Breast epithelium (tissue), 4 donors: ENCODE data around the gene SMIM33. TPM values are rescaled to one million over a fixed set of nuclear protein-coding genes. Genes with fewer than 3 reads are reported as not detected.
"Not testable (repeated sequence)": the region's sequence is repeated elsewhere in the genome, so short reads cannot be mapped to it uniquely, and the experiment has no call there.

Source experiments
- DNase-seq, 2 donors: peaks; one replicate each; pipeline ENCODE4 v3.0.0-alpha.2; 2019; ENCODE audit warnings: low spot score in 2 of 2
- H3K27ac ChIP-seq, 2 donors: fragments of 200-600 bp; sonication (generic) in 1 of 2; one replicate each; pipeline ENCODE4 v1.5.1; 2016 to 2019; ENCODE audit warnings: mild to moderate bottlenecking in 1 of 2
- H3K27me3 ChIP-seq, 2 donors: fragments of 200-600 bp; sonication (generic) in 1 of 2; one replicate each; pipeline versions ENCODE4 v1.5.1 to v1.6.0; 2017 to 2019; ENCODE audit warnings: control low read depth in 1 of 2, mild to moderate bottlenecking in 1 of 2
- H3K36me3 ChIP-seq: fragments of 200-600 bp; one replicate; pipeline ENCODE4 v1.5.1; 2019
- H3K4me1 ChIP-seq, 2 donors: fragments of 200-600 bp; sonication (generic); one replicate each; pipeline ENCODE4 v1.5.1; 2016 to 2019; ENCODE audit warnings: control low read depth in 1 of 2
- H3K4me3 ChIP-seq, 3 donors: fragments of 200-600 bp; sonication (generic); 1 replicate in 2 of 3; 2 replicates in 1 of 3; pipeline ENCODE4 v1.5.1; 2016 to 2019; ENCODE audit warnings: mild to moderate bottlenecking in 3 of 3, moderate library complexity in 2 of 3
- H3K9me3 ChIP-seq, 2 donors: fragments of 200-600 bp; sonication (generic) in 1 of 2; one replicate each; pipeline ENCODE4 v1.5.1; 2016 to 2019; ENCODE audit warnings: control low read depth in 1 of 2
- POLR2A ChIP-seq: fragments of 450-650 bp; IDR thresholded peaks from one replicate; pipeline ENCODE4 v1.6.1; 2016; ENCODE audit warnings: antibody characterized with exemption, mild to moderate bottlenecking, moderate library complexity
- POLR2AphosphoS5 ChIP-seq, 3 donors: sonication (generic); formaldehyde crosslinking; IDR thresholded peaks; one replicate each; pipeline ENCODE4 v1.6.1; 2017; ENCODE audit warnings: antibody characterized with exemption in 3 of 3
- intact Hi-C: fragments of 100-400 bp; cut with DNase I; formaldehyde crosslinking; loops from one replicate; pipeline ENCODE4 v1.15.1; 2023; ENCODE audit warnings: low total_unique reads
- total RNA-seq, 3 donors: library from RNA; depleted of rRNA; stranded (reverse); fragments of >200 nt; gene quantifications; one replicate each; pipeline ENCODE4 v1.1.0, GENCODE V29; 2016
- TF ChIP-seq, protein P1 (sequence below), 3 donors: fragments of 450-650 bp; IDR thresholded peaks; one replicate each; pipeline ENCODE4 v1.5.1; 2016 to 2017; ENCODE audit warnings: antibody characterized with exemption in 3 of 3, mild to moderate bottlenecking in 3 of 3, moderate library complexity in 3 of 3

The SMIM33 gene
- total RNA-seq, 3 donors from 2014 or later: not detected

GRCh38 chr5:139501381-139501780 lies 30.6 kb downstream of the SMIM33 start:
- Histone ChIP-seq H3K4me3 (no peak overlapping the region), H3K27me3 (no peaks in the 10 kb centered on the region), H3K4me1 (no peaks in the 10 kb centered on the region), H3K9me3 (no peaks in the 10 kb centered on the region), H3K27ac (no peak overlapping the region), H3K36me3 (no peaks in the 10 kb centered on the region)
- TF ChIP-seq POLR2A (no peak), POLR2AphosphoS5 (IDR thresholded peaks at IDR 0.05) (no peak)
- TF ChIP-seq, protein P1, sequence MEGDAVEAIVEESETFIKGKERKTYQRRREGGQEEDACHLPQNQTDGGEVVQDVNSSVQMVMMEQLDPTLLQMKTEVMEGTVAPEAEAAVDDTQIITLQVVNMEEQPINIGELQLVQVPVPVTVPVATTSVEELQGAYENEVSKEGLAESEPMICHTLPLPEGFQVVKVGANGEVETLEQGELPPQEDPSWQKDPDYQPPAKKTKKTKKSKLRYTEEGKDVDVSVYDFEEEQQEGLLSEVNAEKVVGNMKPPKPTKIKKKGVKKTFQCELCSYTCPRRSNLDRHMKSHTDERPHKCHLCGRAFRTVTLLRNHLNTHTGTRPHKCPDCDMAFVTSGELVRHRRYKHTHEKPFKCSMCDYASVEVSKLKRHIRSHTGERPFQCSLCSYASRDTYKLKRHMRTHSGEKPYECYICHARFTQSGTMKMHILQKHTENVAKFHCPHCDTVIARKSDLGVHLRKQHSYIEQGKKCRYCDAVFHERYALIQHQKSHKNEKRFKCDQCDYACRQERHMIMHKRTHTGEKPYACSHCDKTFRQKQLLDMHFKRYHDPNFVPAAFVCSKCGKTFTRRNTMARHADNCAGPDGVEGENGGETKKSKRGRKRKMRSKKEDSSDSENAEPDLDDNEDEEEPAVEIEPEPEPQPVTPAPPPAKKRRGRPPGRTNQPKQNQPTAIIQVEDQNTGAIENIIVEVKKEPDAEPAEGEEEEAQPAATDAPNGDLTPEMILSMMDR (IDR thresholded peaks at IDR 0.05): no peak
- intact Hi-C loops: no loop called here
- no peak for DNase-seq

DNA sequence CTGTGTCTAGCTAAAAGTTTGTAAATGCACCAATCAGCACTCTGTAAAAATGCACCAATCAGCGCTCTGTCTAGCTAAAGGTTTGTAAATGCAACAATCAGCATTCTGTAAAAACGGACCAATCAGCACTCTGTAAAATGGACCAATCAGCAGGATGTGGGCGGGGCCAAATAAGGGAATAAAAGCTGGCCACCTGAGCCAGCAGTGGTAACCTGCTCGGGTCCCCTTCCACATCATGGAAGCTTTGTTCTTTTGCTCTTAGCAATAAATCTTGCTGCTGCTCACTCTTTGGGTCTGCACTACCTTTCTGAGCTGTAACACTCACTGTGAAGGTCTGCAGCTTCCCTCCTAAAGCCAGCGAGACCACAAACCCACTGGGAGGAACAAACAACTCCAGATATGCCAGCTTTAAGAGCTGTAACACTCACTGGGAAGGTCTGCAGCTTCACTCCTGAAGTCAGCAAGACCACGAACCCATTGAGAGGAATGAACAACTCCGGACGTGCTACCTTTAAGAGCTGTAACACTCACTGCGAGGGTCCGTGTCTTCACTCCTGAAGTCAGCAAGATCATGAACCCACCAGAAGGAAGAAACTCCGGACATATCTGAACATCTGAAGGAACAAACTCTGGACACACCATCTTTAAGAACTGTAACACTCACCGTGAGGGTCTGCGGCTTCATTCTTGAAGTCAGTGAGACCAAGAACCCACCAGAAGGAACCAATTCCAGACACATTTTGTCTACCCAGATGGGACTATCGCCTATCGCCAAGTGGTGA lies 32.4 kb downstream of the SMIM33 start:
- H3K9me3 ChIP-seq, H3K36me3 ChIP-seq, H3K4me1 ChIP-seq, intact Hi-C loops, H3K27ac ChIP-seq, H3K27me3 ChIP-seq, H3K4me3 ChIP-seq, DNase-seq: not testable (repeated sequence)

DNA sequence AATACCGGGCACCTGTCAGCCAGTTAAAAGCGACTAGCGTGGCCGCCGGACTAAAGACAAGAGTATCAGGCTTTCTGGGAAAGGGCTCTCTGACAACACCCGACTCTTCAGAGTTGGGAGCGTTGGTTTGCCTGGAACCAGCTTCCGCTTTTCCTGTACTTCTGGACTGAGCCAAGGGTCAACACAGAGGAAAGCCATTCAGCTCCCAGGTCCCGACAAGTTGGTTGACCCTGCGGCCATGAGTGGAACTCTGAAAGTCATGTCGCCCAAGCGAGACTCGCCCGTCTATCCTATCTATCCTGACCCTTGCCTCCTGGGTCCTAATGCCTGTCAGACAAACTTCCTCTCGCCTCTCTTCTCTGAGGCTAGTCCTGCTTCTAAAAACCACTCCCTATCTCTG lies 33.1 kb downstream of the SMIM33 start:
- DNase-seq, H3K27me3 ChIP-seq, H3K4me3 ChIP-seq, H3K9me3 ChIP-seq, H3K4me1 ChIP-seq, intact Hi-C loops, H3K36me3 ChIP-seq, H3K27ac ChIP-seq: not testable (repeated sequence)

- H3K4me1 ChIP-seq, H3K27ac ChIP-seq, H3K4me3 ChIP-seq, H3K36me3 ChIP-seq, intact Hi-C loops, DNase-seq, H3K27me3 ChIP-seq, H3K9me3 ChIP-seq: not testable (repeated sequence)
Observed at GRCh38 chr5:139504722-139505121, 33.9 kb downstream of the SMIM33 start.

DNA sequence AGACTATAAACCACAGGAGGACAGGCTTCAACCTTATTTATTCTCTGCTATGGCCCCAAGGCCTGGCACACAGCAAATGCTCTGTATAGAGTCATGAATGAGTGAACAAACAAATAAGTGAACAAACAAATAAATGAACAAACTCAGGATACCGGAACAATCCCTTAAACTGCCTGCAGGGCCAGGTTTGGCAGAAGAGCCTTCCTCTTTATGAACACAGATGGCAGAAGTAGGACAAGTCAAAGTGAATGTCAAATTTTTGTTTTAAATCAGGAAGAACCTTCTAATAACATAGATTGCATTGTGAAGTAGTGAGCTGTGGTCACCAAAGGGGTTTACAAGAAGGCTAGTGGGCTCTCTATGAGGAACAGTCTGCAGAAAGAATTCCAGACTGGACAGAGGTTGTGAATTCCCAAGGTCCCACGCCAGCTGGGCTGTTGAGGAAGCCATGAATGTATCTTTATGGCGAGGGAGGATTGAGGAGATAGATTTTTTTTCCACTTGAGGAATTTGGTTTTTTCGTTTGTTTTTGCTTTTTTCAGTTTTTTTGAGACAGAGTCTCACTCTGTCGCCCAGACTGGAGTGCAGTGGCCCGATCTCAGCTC lies 42.1 kb downstream of the SMIM33 start:
- no peak for DNase-seq
- TF ChIP-seq POLR2A (no peak), POLR2AphosphoS5 (IDR thresholded peaks at IDR 0.05) (no peak)
- TF ChIP-seq, protein P1 (IDR thresholded peaks at IDR 0.05): no peak
- no peaks in the 10 kb centered on the region for H3K4me1 ChIP-seq
- no peaks in the 10 kb centered on the region for H3K27me3 ChIP-seq
- no peak overlapping the region for H3K27ac ChIP-seq
- H3K9me3 ChIP-seq: no peaks in the 10 kb centered on the region
- H3K36me3 ChIP-seq: no peaks in the 10 kb centered on the region
- intact Hi-C loops: no loop called here
- H3K4me3 ChIP-seq: no peak overlapping the region

DNA sequence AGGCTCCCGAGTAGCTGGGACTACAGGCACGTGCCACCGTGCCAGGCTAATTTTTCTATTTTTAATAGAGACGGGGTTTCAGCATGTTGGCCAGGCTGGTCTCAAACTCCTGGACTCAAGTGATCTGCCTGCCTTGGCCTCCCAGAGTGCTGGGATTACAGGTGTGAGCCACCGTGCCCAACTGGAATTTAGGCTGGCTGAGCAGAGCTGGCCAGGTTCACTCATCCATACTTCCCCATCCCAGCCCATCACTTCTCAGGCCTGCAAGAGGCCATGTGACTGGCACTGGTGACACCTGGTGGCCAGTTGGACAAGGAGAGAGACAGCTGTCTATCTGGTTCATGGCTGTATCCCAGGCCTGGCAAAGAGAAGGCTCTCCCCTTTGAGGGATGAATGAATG lies 42.6 kb downstream of the SMIM33 start:
- TF ChIP-seq POLR2AphosphoS5 (IDR thresholded peaks at IDR 0.05): peak in 1 of 3 donors; percentile 16
- TF ChIP-seq, protein P1 (IDR thresholded peaks at IDR 0.05): peak; percentile 23 to 83 (median 64)
- not testable (repeated sequence) for H3K27me3 ChIP-seq

More for the DNA sequence above, 42.6 kb downstream of the SMIM33 start:
- peak; percentile 76 to 80 for DNase-seq
- intact Hi-C loops, H3K27ac ChIP-seq, H3K4me3 ChIP-seq, H3K9me3 ChIP-seq, H3K36me3 ChIP-seq, H3K4me1 ChIP-seq: not testable (repeated sequence)
